Measurements from ENCODE around the gene GSG1L2.

GRCh38 chr17:9862220-9862619, 40.3 kb upstream of the GSG1L2 start:
- no peak for TF ChIP-seq CTCF (IDR thresholded peaks at IDR 0.05; ENCODE audit: low read depth, low read length)
- no peak for TF ChIP-seq EZH2phosphoT487 (IDR thresholded peaks at IDR 0.05; ENCODE audit: low read depth)

Measured in OCI-LY3 (cell line).